ENCODE results near the gene MAD1L1.
"Not testable (repeated sequence)": the region's sequence is repeated elsewhere in the genome, so short reads cannot be mapped to it uniquely, and the experiment has no call there.

The MAD1L1 gene

DNA sequence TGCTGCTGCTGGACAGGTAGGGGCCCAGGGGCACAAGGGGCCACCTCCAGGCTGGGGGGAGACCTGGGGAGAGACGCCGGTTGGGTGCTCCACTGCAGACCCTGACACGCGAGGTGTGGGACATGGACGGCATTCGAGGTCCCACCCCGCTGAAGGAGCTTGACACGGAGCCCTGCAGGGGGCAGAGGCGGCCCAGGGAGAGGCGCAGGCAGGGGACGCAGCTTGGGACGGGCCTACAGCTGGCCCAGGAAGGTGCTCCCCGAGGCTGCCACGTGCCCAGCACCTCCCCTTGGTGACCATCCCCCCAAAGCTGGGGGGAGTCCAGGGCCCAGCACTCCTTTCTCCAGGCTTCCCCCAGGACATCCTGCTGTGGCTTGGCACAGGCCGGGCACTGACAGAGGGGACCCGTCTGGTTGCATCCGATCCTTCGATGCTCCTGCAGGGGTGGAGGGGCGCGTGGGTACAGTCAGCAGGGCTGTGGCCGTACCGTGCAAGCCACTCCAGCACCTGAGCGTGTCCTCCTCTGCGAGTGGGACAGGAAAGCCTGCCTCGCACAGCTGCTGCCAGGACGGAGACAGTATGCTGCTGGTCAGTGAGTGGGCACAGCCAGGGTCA, 388.3 kb downstream of the MAD1L1 start:
- DNase-seq (ENCODE audit: low read depth, low spot score) = no peak

DNA sequence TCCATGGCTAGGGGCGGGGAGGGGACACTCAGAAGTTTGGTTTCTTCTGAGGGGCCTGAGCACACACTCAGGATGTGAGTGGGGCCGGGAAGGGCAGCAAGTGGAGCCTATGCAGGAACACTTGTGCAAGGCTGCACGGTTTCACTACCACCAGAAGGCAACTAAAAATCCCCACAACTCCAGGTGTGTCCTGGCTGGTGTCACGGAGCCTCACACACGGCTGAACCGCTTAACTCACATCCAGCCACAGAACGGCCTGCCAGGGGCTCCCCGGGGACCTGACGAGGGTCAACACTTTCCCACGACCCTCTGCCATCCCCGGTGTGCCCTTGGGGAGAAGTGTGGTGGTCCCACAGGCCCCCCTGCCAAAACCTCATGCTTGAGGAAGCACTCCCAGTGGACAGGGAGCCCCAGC, 388.8 kb downstream of the MAD1L1 start:
- DNase-seq (ENCODE audit: low read depth, low spot score) = no peak

DNA sequence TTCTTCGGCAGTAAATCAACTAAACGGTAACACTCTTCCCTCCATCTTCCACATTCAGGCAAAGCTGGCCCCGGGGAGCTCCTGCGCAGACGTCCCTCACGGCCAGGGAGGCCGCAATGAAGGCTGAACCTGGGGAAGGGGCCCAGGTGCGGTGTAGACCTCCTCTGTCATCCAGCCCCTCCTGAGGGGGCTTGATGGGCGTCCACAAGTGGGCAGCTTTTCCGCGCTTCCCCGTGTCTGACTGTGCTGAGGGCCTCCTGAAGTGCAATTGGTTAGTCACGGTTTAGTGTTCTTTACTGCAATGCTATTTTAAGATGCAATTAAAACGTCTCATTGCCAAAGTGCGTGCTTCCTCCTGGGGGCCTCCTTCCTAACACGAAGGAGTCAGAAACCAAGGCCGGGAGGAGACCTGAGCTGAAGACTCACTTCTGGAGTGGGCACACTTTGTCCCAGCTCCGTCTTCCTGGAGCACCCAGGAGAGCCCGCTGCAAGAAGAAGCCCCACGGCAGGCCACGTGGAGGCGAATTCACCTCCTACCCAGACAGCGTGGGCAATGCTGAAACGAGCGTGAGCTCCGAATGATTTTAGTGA, 389.4 kb downstream of the MAD1L1 start:
- DNase-seq (ENCODE audit: low read depth, low spot score) = no peak

DNA sequence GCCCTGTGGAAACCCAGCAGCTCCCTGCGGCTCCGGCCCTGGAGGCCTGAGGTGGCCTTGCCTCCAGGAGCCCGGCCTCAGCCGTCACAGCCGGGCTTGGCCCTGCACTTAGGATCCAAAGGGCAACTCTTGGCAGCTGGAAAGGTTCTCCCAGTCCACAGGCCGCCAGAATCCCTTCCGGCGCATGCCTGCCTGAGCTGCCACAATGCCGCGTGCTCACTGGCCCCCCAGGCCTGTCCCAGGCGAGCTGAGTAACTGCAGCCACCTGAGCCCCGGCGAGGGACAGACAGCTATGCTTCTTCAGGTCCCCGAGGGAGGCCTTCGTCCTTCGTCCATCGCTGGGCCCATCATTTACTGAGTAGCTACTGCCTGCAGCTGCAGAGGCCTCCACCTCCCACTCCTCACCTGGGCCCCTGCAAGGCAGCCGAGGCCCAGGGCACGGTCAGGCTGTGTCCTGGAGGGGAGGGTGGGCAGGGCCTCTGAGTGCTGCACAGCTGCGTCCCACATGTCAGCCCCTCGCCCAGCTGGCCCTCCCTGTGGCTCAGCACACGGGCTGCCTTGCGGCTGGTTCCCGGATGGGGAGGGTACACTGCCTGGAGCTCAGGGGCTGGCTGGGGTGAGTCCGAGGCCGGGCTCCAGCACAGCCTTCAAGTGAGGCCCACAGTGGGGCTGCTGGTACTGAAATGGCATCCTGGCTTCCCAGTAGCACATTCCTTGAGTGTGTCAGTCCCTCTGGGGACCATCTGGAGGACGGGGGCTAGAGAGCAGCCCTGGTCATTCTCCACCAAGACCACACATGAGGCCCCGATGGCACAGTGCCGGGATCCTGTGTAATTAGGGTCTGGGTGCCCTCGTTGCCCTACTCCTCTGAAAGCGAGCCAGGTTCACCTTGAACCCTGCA, 390.2 kb downstream of the MAD1L1 start:
- no peak for DNase-seq (ENCODE audit: low read depth, low spot score)

DNA sequence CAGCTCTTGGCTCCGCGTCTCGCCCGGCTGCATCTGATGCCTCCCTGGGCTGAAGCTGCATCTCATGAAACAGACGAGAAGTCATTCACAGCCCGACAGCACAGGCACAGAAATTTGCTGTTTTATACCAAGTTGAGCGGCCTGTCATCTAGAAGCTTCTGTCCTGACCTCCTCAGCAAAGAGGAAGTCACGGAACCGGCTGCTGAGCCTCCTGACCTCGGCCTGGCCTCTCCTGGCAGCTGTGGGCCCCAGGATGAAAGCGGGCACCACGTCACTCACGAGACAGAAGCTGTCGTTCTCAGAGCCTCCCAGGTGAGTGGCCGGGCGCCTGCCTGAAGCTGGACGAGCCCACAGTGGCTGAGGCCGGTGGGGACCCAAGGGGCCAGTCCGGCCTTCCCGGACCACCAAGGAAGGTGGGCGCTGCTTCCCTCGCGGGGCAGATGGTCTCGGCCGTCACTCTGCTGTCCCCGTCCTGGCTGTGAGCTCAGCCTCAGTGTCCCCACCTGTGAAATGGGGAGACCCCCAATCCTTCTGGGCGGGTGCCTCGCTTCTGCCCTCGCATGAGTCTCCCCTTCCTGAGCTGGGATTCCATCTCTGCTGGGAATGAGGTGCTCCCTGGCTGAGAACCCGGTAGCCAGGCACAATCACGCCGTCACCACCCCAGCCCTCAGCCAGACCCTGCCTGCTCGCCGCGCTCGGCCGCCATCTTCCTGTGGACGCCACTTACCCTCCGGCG, 391.3 kb downstream of the MAD1L1 start:
- not testable (repeated sequence) for DNase-seq (ENCODE audit: low read depth, low spot score)

DNA sequence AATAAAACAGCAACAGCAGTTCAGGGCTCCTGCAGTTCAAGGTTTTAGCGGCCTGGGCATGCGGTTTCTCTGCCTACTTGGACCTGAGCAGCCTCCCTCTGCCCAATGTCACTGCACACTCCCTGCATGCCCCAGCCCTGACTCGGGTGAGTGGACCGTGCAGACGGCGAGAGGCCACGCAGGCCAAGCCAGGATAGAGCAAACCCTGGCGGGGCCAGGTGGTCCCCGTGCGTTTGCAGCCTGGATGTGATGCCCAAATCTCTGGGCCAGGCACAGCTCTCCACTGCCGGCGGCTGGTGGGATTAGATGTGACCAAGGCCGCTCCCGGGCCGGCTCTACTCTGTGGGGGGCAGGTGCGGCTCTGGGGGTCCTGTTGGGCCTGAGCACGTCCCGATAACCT, 392.0 kb downstream of the MAD1L1 start:
- not testable (repeated sequence) for DNase-seq (ENCODE audit: low read depth, low spot score)

- DNase-seq (ENCODE audit: low read depth, low spot score) = no peak
Observed at GRCh38 chr7:1839701-1840100, 393.0 kb downstream of the MAD1L1 start.

GRCh38 chr7:1838911-1839531, 393.7 kb downstream of the MAD1L1 start:
- not testable (repeated sequence) for DNase-seq (ENCODE audit: low read depth, low spot score)

DNA sequence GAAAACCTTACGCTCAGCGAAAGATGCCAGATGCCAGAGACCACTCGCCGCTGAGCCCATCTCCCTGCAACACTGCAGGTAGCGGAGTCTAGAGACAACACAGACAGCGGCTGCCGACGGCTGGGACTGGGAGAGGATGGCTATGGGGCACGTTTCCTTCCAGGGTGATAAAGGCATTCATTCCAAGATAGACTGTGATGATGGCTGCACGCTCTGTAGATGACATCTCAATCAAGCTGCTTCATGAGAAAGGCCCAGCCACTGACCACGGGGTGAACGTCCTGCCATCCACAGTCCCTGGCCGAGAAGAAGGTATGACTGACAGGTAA, 394.2 kb downstream of the MAD1L1 start:
- not testable (repeated sequence) for DNase-seq (ENCODE audit: low read depth, low spot score)

DNA sequence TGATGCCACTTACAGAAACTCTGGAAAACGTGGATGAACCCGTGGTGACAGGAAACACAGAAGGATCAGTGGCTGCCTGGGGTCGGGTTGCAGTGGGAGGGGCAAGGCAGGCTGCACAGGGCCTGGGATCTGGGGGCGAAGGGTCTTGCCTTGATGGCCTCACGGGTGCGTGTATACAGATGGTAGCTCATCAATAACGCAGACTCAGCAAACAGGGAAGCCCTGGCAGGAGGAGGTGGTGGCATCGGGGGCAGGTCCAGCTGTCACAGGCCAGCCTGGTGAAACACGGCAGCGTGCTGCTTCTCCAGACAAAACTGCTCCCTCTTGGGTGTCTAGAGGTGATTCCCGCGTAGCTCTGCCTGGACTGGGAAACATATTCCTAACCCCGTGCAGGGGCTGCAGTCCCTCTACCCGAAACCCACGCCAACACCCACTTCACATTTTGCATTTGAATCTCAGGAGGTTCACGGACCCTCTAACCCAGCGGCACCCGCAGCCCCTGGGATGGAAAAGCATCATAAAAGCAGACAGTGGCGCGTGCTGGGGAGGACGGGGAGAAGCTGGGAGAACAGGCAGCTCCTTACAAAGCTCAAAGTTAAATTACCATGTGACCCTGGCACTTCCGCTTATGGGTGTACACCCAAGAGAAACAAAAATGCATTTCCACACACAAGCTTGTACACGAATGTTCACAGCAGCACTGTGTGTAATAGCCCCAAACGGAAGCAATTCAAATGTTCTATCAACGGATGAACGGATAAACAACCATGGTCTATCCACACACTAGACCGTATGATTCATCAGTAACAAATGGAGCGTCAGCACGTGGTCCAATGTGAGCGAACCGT, 394.8 kb downstream of the MAD1L1 start:
- not testable (repeated sequence) for DNase-seq (ENCODE audit: low read depth, low spot score)

DNA sequence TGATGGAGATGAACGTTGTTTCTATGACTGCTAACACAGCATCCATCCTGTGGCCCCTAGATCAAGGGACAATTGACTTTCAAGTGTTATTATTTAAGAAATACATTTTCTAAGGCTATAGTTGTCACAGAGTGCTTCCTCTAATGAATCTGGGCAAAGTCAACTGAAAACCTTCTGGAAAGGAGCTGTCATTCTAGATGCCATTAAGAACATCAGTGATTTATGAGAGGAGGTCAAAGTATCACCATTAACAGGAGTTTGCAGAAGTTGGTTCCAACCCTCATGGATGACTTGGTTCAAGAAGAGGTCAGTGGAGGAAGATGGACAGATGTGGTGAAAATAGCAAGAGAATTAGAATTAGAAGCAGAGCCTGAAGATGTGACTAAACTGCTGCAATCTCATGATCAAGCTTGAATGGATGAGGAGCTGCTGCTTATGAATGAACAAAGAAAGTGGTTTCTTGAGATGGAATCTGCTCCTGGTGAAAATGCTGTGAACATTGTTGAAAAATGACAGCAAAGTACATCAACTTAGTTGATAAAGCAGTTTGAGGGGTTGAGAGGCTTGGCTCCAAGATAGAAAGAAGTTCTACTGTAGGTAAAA, 400.7 kb downstream of the MAD1L1 start:
- DNase-seq (ENCODE audit: low read depth, low spot score) = not testable (repeated sequence)

DNA sequence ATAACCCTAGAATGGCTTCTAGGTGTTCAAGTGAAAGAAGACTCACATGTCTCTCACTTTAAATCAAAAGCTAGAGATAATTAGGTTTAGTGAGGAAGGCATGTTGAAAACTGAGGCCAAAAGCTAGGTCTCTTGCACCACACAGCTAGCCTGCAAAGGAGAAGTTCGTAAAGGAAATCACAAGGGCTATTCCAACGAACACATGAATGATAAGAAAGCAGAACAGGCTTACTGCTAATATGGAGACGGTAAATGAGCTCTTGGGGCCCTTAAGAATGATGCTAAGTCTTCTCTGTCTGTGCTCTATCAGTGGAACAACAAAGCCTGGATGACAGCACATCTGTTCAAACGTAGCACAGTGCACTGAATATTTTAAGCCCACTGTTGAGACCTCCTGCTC, 401.3 kb downstream of the MAD1L1 start:
- not testable (repeated sequence) for DNase-seq (ENCODE audit: low read depth, low spot score)

DNA sequence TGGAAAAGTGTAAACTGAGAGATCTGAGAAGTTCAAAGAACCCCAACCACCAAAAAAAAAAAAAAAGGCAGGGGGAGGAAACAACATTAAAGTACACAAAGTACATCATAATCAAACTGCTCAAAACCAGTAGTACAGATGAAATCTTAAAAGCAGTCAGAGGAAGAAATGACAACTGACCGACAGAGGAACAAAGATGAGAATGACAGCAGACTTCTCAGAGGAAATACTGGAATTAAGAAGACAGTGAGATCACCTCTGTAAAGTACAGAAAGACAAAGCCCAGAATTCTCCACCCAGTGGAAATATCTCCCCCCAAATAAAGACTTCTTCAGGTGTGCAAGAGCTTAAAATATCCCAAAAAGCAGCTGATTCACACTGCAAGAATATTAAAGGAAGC, 403.1 kb downstream of the MAD1L1 start:
- DNase-seq (ENCODE audit: low read depth, low spot score) = not testable (repeated sequence)

DNA sequence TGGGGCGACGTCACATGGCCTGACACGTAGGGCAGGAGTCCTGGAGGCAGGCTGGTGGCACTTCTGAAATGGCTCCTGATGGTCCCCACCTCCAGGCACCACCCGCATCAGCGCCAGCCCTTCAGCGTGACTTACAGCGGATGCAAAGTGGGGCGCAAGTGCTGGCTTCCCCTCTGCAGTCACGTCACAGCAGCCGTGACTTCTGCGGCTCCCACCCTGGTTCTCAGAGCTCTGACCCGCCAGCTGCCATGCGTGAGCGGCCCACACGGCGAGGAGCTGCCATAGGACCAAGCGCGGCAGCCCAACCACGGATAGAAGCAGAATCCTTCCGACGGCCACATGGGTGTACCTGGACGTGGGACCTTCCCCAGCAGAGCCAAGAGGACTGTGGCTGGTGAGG, 403.6 kb downstream of the MAD1L1 start:
- no peak for DNase-seq (ENCODE audit: low read depth, low spot score)

- DNase-seq (ENCODE audit: low read depth, low spot score) = not testable (repeated sequence)
Observed at GRCh38 chr7:1828170-1828569, 404.6 kb downstream of the MAD1L1 start.

- not testable (repeated sequence) for DNase-seq (ENCODE audit: low read depth, low spot score)
Observed at GRCh38 chr7:1827521-1827981, 405.2 kb downstream of the MAD1L1 start.

- not testable (repeated sequence) for DNase-seq (ENCODE audit: low read depth, low spot score)
Observed at GRCh38 chr7:1826931-1827330, 405.8 kb downstream of the MAD1L1 start.

GRCh38 chr7:1825897-1826741, 406.6 kb downstream of the MAD1L1 start:
- no peak for DNase-seq (ENCODE audit: low read depth, low spot score)

- not testable (repeated sequence) for DNase-seq (ENCODE audit: low read depth, low spot score)
Observed at GRCh38 chr7:1825647-1825896, 407.2 kb downstream of the MAD1L1 start.

All from astrocyte of the hippocampus (primary cell).